Activated naive CD4-positive, alpha-beta T cell treated with anti-CD3 and anti-CD28 coated beads, Interleukin-2, amount 50 U/mL, for 24 hours (primary cell): ENCODE data around the gene MED25.

Source experiments
- H3K27ac Mint-ChIP-seq: one replicate; pipeline ENCODE4 v1.8.0; 2021; ENCODE audit warnings: mild to moderate bottlenecking, mixed read lengths
- H3K27me3 Mint-ChIP-seq: one replicate; pipeline ENCODE4 v1.8.0; 2021; ENCODE audit warnings: mixed read lengths
- H3K36me3 Mint-ChIP-seq: one replicate; pipeline ENCODE4 v1.8.0; 2021; ENCODE audit warnings: mixed read lengths
- H3K4me1 Mint-ChIP-seq: one replicate; pipeline ENCODE4 v1.8.0; 2021; ENCODE audit warnings: mixed read lengths
- H3K4me3 Mint-ChIP-seq: one replicate; pipeline ENCODE4 v1.8.0; 2021; ENCODE audit warnings: mild to moderate bottlenecking, mixed read lengths
- H3K9me3 Mint-ChIP-seq: one replicate; pipeline ENCODE4 v1.8.0; 2021; ENCODE audit warnings: mixed read lengths

MED25 gene

DNA sequence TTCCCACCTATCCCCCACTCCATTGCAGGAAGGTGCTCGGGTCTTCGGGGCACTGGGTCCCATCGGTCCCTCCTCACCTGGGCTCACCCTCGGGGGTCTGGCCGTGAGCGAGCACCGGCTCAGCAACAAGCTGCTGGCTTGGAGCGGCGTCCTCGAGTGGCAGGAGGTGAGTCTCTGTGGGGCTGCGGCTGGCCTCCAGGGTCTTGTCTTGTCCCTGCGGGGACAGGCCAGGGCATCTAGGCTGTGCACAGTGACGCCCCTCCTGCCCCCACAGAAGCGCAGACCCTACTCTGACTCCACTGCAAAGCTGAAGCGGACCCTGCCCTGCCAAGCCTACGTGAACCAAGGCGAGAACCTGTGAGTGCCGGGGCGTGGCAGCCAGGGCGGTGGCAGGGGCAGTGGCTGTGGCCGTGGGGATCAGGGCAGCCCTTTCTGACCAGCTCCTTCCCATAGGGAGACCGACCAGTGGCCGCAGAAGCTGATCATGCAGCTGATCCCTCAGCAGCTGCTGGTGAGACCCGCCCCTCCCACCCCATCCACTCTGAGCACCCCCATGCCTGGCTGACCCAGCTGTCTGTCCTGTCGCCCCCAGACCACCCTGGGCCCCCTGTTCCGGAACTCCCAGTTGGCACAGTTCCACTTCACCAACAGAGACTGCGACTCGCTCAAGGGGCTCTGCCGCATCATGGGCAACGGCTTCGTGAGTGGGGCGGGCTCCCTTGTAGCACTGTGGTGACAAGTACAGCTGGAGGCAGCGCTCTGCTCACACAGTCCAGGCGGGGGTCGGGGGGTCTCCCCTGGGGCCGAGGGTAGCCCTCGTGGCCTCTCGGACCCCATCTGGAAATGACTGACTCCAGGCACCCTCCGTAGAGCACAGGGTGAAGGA lies 36.5 kb downstream of the MED25 start:
- no peak overlapping the region for H3K4me3 Mint-ChIP-seq
- H3K36me3 Mint-ChIP-seq: no peaks in the 10 kb centered on the region
- H3K27ac Mint-ChIP-seq: peak overlapping the region; percentile 30
- H3K4me1 Mint-ChIP-seq: peaks cover 26% of the 10 kb centered on the region
- no peaks in the 10 kb centered on the region for H3K27me3 Mint-ChIP-seq
- H3K9me3 Mint-ChIP-seq: no peaks in the 10 kb centered on the region

DNA sequence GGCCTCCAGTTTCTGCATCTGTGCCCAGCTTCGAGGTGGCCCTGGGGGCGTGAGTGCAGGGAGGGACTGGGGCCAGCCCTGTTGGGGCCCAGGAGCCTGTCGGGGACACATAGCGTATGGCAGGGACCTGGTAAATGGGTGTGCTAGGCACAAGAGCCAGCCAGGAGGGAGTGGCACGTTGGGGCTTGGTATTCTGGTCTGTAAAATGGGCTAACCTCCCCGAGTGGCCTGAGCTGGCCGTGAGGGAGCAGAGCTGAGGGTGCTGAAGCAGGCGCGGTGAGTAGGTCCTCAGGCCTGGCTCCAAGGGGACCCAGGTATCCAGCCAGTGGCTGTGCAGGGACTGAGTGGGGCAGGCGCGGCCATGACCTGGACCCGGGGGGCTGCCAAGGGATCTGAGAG lies 37.2 kb downstream of the MED25 start:
- Mint-ChIP-seq H3K27me3 (no peaks in the 10 kb centered on the region), H3K9me3 (no peaks in the 10 kb centered on the region), H3K36me3 (no peaks in the 10 kb centered on the region), H3K27ac (peak overlapping the region; percentile 30), H3K4me3 (no peak overlapping the region), H3K4me1 (peaks cover 19% of the 10 kb centered on the region)

DNA sequence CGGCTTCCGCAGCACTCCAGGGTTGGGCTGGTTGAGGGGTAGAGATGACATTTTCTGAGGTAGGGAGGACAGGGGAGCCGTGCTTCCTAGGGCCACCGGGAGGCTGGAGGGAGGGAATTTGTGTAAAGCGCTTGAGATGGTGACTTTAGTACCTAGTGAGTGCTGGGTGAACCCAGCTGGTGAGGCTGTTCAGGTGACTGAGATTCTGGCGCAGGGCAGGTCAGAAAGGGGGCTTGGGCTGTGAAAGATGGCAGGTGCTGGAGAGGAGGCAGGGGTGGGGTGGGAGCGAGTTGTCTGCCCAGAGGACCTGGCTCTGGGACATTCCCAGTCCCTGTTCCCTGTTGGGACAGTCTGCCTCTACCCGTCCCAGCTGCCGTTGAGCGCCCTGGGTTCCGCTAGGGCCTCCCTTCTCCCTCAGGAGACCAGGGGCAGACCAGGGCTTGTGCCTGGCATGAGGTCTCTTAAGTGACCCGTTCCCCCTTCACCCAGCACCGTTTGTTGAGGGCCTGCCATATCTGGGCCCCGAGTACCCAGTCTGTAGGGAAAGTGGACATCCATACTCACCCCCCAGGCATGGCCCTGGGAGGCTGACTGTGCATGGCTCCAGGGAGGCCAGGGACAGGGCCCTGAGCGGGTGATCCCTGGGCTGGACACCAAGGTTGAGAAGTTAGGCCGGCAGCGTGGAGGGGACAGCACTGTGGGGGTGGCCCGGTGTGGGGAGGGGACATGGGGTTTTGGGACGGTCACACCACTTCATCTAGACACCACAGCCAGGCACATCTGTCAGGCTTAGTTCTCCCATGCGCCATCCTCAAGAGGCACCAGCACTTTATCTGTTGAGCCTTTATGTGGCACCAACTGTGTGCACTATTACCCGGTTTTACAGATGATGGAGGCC lies 37.8 kb downstream of the MED25 start:
- no peaks in the 10 kb centered on the region for H3K27me3 Mint-ChIP-seq
- H3K9me3 Mint-ChIP-seq: no peaks in the 10 kb centered on the region
- H3K4me3 Mint-ChIP-seq: no peak overlapping the region
- H3K27ac Mint-ChIP-seq: peak overlapping the region; percentile 41
- H3K4me1 Mint-ChIP-seq: peaks cover 19% of the 10 kb centered on the region
- no peaks in the 10 kb centered on the region for H3K36me3 Mint-ChIP-seq

DNA sequence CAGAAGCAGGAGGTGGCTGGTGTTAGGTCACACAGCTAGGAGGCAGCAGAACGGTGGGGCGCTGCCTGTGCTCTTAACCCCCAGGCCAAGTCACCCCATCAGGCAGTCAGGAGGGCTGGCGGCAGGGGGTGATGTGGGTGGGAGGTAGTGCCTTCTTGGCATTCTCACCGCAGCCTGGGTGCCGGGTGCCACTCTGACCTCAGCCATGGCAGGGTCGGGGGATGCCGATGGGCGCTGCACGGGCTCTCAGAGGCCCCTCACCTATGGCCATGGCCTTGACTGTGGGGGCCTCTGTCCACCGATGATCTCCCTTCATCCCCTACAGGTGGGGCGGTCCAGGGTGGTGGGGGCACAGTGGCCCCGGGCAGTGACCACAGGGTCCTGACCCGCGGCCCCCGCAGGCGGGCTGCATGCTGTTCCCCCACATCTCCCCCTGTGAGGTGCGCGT lies 38.5 kb downstream of the MED25 start:
- no peaks in the 10 kb centered on the region for H3K36me3 Mint-ChIP-seq
- H3K9me3 Mint-ChIP-seq: no peaks in the 10 kb centered on the region
- peaks cover 19% of the 10 kb centered on the region for H3K4me1 Mint-ChIP-seq
- H3K27ac Mint-ChIP-seq: no peak overlapping the region
- H3K4me3 Mint-ChIP-seq: no peak overlapping the region
- no peaks in the 10 kb centered on the region for H3K27me3 Mint-ChIP-seq

DNA sequence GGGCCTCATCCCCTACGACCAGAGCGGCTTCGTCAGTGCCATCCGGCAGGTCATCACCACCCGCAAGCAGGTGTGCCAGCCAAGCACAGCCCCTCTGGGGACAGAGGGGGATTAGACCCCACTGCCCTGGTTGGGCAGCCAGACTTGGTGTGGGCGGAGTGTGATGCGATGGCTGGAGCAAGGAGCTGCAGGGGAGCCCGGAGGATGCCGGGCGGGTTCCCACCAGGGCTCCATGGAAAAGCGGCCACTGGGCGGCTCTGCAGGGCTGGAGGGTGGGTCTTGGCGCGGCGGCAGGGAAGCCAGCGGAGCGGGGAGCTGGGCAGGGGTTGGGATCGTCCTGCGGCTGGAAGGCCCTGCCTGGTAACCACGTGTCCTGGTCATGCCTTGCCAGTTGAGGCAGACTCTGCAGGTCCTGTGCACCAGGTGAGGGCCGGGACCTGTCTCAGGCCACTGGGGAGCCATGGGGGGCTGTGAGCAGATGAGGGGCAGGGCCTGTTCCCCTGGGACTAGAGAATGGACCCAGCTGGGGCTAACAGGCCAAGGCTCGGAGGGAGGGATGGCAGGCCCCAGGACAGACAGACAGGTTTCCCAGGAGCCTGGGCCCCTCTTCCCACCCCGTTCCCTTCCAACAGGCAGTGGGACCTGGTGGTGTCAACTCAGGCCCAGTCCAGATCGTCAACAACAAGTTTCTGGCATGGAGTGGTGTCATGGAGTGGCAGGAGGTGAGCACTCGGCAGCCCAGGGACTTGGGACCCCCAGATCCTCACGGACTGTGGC lies 39.2 kb downstream of the MED25 start:
- H3K36me3 Mint-ChIP-seq: no peaks in the 10 kb centered on the region
- H3K4me1 Mint-ChIP-seq: peaks cover 15% of the 10 kb centered on the region
- H3K27ac Mint-ChIP-seq: no peak overlapping the region
- no peaks in the 10 kb centered on the region for H3K9me3 Mint-ChIP-seq
- H3K4me3 Mint-ChIP-seq: no peak overlapping the region
- H3K27me3 Mint-ChIP-seq: no peaks in the 10 kb centered on the region

DNA sequence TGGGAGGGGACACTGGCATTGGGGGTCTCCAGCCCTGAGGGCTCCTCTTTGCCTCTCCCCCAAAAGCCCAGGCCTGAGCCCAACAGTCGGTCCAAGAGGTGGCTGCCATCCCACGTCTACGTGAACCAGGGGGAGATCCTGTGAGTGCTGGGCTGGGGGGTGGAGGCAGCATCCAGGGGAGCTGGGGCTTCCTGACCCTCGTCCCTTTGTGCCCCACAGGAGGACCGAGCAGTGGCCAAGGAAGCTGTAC lies 39.7 kb downstream of the MED25 start:
- Mint-ChIP-seq H3K9me3 (no peaks in the 10 kb centered on the region), H3K4me3 (no peak overlapping the region), H3K36me3 (no peaks in the 10 kb centered on the region), H3K4me1 (peaks cover 10% of the 10 kb centered on the region), H3K27me3 (no peaks in the 10 kb centered on the region), H3K27ac (no peak overlapping the region)

DNA sequence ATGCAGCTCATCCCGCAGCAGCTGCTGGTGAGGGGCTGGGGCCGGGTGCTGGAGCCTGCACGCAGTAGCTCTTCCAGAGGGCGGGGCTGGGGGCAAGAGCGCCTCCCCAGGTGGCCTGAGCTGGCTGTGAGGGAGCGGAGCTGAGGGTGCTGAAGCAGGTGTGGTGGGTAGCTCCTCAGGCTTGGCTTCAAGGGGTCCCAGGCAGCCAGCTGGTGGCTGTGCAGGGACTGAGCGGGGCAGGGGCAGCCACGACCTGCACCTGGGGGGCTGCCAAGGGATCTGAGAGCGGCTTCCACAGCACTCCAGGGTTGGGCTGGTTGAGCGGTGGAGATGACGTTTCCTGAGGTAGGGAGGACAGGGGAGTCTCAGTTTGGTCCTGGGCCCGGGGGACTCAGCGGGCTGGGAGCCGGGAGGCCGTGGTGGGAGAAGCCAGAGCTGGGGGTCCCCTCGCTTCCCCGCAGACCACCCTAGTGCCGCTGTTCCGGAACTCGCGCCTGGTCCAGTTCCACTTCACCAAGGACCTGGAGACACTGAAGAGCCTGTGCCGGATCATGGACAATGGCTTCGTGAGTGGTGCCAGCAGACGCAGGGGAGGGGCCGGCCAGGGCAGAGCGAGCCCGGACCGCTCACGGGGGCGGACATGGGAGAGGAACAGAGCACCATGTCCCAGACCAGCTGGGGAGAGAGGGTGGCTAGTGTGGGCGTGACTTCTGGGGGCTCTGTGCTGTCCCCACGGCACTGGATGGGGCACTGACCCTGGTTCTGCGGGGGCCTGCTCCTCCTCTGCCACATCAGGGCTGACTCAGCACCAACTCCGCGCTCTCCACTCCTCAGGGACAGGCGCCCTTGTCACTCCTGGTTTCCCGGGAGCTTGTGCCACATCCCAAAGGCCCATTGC lies 40.2 kb downstream of the MED25 start:
- Mint-ChIP-seq H3K36me3 (peaks cover 3% of the 10 kb centered on the region), H3K27ac (no peak overlapping the region), H3K4me3 (no peak overlapping the region), H3K27me3 (no peaks in the 10 kb centered on the region), H3K4me1 (peaks cover 7% of the 10 kb centered on the region), H3K9me3 (no peaks in the 10 kb centered on the region)

DNA sequence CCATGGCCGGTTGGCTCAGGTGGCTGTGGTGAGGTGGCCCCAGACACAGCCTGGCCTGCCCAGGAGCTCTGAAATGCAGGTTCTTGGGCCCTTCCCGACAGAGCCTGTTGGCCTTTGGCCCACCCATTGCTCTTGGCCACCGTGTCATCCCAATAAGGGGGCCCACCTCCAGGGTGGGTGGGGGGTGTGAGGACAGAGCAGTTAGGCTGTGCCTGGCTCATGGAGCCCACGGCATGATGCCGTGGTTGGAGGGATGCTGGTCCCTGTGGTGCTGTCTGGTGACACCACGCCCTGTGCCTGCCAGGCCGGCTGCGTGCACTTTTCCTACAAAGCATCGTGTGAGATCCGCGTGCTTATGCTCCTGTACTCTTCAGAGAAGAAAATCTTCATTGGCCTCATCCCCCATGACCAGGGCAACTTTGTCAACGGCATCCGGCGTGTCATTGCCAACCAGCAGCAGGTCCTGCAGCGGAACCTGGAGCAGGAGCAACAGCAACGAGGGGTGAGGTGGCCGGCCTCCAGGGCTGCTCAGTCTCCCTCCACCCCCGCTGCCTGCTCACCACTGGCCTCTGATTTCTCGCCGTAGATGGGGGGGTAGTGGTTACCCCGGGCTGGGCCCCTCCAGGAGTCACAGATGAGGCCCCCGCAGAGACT lies 41.7 kb downstream of the MED25 start:
- peaks cover 7% of the 10 kb centered on the region for H3K36me3 Mint-ChIP-seq
- H3K27me3 Mint-ChIP-seq: no peaks in the 10 kb centered on the region
- H3K9me3 Mint-ChIP-seq: no peaks in the 10 kb centered on the region
- no peak overlapping the region for H3K27ac Mint-ChIP-seq
- peaks cover 13% of the 10 kb centered on the region for H3K4me1 Mint-ChIP-seq
- no peak overlapping the region for H3K4me3 Mint-ChIP-seq

DNA sequence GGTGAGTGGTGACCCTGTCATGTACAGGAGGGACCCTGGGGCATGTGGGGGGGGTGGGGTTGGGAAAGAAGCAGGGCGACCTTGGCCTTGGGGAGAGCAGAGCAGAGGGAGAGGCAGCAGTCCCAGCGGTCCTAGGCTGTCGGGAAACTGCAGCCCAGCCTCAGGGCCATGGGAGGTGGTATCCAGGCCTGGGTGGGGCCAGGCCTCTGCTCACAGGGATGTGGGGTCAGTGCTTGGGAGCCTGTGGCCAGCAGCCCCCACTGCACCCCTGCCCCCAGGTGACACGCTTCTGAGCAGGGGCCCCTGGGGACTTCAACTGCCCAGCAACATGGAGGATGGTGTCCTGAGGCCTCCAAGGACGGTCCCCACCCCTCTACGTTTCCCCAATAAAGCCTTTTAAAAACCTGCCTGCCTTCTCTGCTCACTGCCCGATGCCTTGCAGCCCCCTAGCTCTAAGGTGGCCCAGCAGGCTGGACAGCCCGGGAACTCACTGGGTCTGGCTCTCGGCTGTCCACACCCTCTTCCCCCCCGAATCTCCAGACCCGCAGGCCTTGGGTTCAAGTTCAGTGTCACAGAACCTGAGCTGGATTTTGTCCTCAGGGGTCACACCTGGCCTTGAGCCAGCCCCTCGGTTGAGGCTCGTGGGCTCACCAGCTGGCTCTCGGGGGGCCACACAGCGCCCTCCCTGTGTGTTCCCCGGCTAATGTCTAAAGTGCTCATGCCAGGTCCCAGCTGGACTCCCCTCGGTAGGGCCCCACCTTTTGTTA lies 42.4 kb downstream of the MED25 start:
- Mint-ChIP-seq H3K27me3 (no peaks in the 10 kb centered on the region), H3K27ac (no peak overlapping the region), H3K4me3 (no peak overlapping the region), H3K36me3 (peaks cover 7% of the 10 kb centered on the region), H3K9me3 (no peaks in the 10 kb centered on the region), H3K4me1 (peaks cover 19% of the 10 kb centered on the region)

DNA sequence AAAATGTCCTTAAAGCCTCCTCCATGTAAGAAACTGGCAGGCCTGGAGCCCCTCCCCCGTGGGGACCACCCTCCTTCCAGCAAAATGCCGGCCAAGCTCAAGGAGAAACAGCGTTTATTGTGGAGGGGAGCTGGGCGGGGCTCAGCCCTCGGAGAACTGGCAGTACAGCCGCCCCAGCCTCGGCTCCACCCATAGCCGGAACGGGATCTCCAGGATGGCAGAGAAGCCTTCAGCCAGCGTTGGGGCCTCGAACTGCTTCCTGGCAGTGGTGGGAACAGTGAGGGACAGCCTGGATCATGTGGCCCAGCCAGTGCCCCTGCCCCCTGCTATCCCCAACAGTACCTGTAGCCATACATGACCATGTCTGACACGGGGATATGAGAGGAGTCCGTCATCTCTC lies 43.0 kb downstream of the MED25 start:
- H3K36me3 Mint-ChIP-seq: peaks cover 9% of the 10 kb centered on the region
- peaks cover 24% of the 10 kb centered on the region for H3K4me1 Mint-ChIP-seq
- no peak overlapping the region for H3K27ac Mint-ChIP-seq
- H3K4me3 Mint-ChIP-seq: no peak overlapping the region
- H3K9me3 Mint-ChIP-seq: no peaks in the 10 kb centered on the region
- no peaks in the 10 kb centered on the region for H3K27me3 Mint-ChIP-seq

DNA sequence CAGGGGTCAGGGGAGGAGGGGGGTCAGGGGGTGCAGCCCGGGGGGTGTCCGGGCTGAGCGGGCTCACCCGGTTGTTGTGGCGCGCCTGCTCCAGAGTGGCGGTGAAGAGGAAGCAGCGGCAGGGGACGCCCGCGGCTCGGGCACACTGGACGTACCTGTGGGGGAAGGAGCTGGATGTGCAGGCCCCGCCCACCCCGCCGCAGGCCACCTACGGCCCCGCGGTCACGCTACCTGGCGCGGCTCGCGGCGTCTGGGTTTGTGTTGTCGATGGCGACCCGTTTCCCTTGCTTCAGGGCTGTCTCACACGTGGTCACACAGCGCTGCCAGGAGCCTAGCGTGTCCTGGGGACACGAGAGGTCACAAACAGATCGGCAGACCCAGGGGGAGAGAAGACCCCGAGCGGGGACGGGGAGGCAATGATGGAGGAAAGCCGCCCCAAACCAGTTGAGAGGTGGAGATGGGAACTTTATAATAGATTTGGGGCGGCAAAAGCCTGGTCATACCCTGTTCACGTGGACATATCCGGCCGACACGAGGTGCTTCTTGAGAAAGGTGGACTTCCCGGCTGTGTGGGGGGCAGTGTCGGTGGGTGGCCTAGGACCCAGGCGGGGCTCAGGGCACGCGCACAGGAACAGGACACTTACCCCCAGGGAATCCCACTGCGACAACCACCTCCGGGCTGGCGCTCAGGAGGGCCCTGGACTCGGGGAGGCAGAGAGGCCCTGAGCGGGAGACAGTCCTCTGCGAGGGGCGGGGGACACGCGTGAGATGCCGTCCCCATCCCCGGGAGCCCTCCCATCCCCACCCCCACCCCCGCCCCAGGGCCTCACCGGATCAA lies 43.7 kb downstream of the MED25 start:
- no peaks in the 10 kb centered on the region for H3K9me3 Mint-ChIP-seq
- H3K27ac Mint-ChIP-seq: no peak overlapping the region
- no peak overlapping the region for H3K4me3 Mint-ChIP-seq
- no peaks in the 10 kb centered on the region for H3K27me3 Mint-ChIP-seq
- H3K36me3 Mint-ChIP-seq: peaks cover 9% of the 10 kb centered on the region
- H3K4me1 Mint-ChIP-seq: peaks cover 30% of the 10 kb centered on the region

DNA sequence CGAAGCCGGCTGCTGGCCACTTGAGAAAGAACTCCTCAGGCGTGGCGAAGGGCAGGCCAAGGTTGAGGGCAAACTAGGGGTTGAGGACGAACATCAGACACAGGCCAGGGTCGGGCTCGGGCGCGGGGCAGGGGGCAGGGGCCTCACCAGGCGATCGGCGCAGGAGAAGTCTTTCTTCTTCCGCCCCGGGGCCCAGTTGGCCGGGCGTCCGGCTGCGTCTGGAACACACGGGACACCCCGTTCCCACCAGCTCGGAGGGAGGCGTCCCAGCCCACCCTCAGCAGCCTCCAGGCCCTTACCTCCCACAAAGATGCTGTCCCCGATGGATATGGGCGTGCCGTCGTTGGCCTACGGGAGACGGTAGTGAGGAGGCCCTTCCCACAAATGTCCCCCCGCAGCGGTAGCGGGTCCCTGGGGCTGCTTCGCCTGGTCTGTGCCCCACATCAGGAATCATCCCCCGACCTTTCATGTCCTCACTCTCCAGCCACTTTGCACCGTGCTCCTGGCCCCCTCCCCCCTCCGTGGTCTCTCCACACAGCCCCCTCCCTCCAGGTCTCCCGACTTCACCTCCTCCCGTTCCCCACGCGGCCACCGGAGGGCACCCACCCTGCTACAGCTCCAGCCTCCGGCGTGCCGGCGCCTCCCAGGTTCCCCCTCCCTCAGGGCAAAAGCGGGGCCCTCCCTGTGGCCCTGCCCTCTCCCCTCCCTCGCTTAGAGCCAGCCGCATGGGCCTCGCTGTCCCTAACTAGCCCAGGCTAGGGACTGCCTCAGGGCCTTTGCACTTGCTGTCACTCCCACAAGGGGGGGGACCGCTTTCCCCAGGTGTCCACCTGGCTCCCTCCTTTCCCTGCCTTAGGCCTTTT lies 44.5 kb downstream of the MED25 start:
- Mint-ChIP-seq H3K27me3 (no peaks in the 10 kb centered on the region), H3K4me1 (peaks cover 37% of the 10 kb centered on the region), H3K4me3 (no peak overlapping the region), H3K27ac (no peak overlapping the region), H3K9me3 (no peaks in the 10 kb centered on the region), H3K36me3 (peaks cover 9% of the 10 kb centered on the region)
